ENCODE measurements around the gene FOXD2.

- TF ChIP-seq, protein P1, sequence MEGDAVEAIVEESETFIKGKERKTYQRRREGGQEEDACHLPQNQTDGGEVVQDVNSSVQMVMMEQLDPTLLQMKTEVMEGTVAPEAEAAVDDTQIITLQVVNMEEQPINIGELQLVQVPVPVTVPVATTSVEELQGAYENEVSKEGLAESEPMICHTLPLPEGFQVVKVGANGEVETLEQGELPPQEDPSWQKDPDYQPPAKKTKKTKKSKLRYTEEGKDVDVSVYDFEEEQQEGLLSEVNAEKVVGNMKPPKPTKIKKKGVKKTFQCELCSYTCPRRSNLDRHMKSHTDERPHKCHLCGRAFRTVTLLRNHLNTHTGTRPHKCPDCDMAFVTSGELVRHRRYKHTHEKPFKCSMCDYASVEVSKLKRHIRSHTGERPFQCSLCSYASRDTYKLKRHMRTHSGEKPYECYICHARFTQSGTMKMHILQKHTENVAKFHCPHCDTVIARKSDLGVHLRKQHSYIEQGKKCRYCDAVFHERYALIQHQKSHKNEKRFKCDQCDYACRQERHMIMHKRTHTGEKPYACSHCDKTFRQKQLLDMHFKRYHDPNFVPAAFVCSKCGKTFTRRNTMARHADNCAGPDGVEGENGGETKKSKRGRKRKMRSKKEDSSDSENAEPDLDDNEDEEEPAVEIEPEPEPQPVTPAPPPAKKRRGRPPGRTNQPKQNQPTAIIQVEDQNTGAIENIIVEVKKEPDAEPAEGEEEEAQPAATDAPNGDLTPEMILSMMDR (conservative IDR thresholded peaks at IDR 0.05 in 1 of 2, IDR thresholded peaks at IDR 0.05 in 1 of 2; ENCODE audit: low read depth in 1 of 2, low read length in 2 of 2) = no peak
- no peak for TF ChIP-seq EZH2 (IDR thresholded peaks at IDR 0.05; ENCODE audit: low read length, missing control alignments)
Measured at GRCh38 chr1:47405697-47406096, 32.1 kb upstream of the FOXD2 start.
